GM12878 (cell line): ENCODE data around the gene DDX49. TPM values are rescaled to one million over a fixed set of nuclear protein-coding genes. Genes with fewer than 3 reads are reported as not detected.

Source experiments
- ATAC-seq: fragments of 200-7000 bp; cut with Tn5 transposase; 3 replicates; pipeline ENCODE4 v1.9.1; 2020; ENCODE audit warnings: mild to moderate bottlenecking, moderate library complexity
- BruUV-seq: library from RNA; stranded (reverse); fragments of 400-500 nt; replicated peaks from 2 replicates; lab custom pipeline; 2021; lab: Mats Ljungman, UMichigan
- CTCF ChIA-PET: fragments of 300-600 bp; sonication (Branson Sonifier 250); formaldehyde crosslinking; extraction: SDS; loops from one replicate; lab custom pipeline; 2021; ENCODE audit warnings: inconsistent platforms; lab: Yijun Ruan, JAX
- POLR2A ChIA-PET: fragments of 350-600 bp; formaldehyde crosslinking; extraction: SDS; loops from one replicate; lab custom pipeline; 2021; ENCODE audit warnings: inconsistent platforms; lab: Charles Lee
- RAD21 ChIA-PET: fragments of 300-600 bp; sonication (Branson Sonifier 250); formaldehyde crosslinking; loops from one replicate; lab custom pipeline; 2023; ENCODE audit warnings: antibody characterized with exemption; ENCODE audit not compliant: unreplicated experiment; lab: Charles Lee
- SMC1A ChIA-PET: fragments of 300-600 bp; sonication (Branson Sonifier 250); formaldehyde crosslinking; loops from one replicate; lab custom pipeline; 2023; ENCODE audit not compliant: unreplicated experiment, uncharacterized antibody; lab: Charles Lee
- DNase-seq: peaks from one replicate; pipeline ENCODE4 v3.0.0-alpha.2; 2011; ENCODE audit warnings: low read depth, low spot score
- FAIRE-seq: peaks from 3 replicates; lab custom pipeline; 2011; peaks lifted over from hg19 to GRCh38; lab: Jason Lieb, UNC
- H2AFZ ChIP-seq: 2 replicates; pipeline ENCODE4 v1.6.0; 2011; ENCODE audit warnings: low read depth, low read length, control low read depth; ENCODE audit not compliant: control insufficient read depth
- H3K27ac ChIP-seq: 2 replicates; pipeline ENCODE4 v1.5.1; 2011; ENCODE audit warnings: control low read depth; ENCODE audit not compliant: control insufficient read depth, insufficient read depth
- H3K27me3 ChIP-seq, 2 experiments: replicated peaks in 1 of 2; 2 replicates each; pipeline versions ENCODE4 v1.6.0 to v1.6.1; 2011; ENCODE audit warnings: low read length in 1 of 2; ENCODE audit not compliant: control insufficient read depth in 2 of 2, insufficient read depth in 2 of 2
- H3K36me3 ChIP-seq, 2 experiments: 2 replicates each; pipeline ENCODE4 v1.5.1; 2011; ENCODE audit warnings: low read length in 1 of 2; ENCODE audit not compliant: control insufficient read depth in 2 of 2, insufficient read depth in 2 of 2
- H3K4me1 ChIP-seq: 2 replicates; pipeline ENCODE4 v1.6.1; 2011; ENCODE audit warnings: mild to moderate bottlenecking, low read length, moderate library complexity, mixed read lengths; ENCODE audit not compliant: control insufficient read depth, insufficient read depth
- H3K4me2 ChIP-seq: 2 replicates; pipeline ENCODE4 v1.6.0; 2011; ENCODE audit warnings: control low read depth; ENCODE audit not compliant: control insufficient read depth, insufficient read depth
- H3K4me3 ChIP-seq: fragments of 200-600 bp; sonication (generic); 2 replicates; pipeline ENCODE4 v1.5.1; 2016
- H3K79me2 ChIP-seq: 2 replicates; pipeline ENCODE4 v1.6.0; 2011; ENCODE audit warnings: low read length; ENCODE audit not compliant: control insufficient read depth, insufficient read depth
- H3K9ac ChIP-seq: 2 replicates; pipeline ENCODE4 v1.8.0; 2011; ENCODE audit warnings: low read length, control low read depth, mixed read lengths; ENCODE audit not compliant: control insufficient read depth, insufficient read depth
- H3K9me3 ChIP-seq: replicated peaks from 3 replicates; pipeline ENCODE4 v1.5.1; 2011; ENCODE audit warnings: mild to moderate bottlenecking, low read length; ENCODE audit not compliant: control insufficient read depth, insufficient read depth
- H4K20me1 ChIP-seq: 2 replicates; pipeline ENCODE4 v1.6.0; 2011; ENCODE audit not compliant: control insufficient read depth, insufficient read depth
- BACH1 ChIP-seq: fragments of 450-650 bp; IDR thresholded peaks from 2 replicates; pipeline ENCODE4 v1.6.1; 2017; ENCODE audit warnings: mild to moderate bottlenecking, borderline replicate concordance
- IKZF1 ChIP-seq: fragments of 450-650 bp; conservative IDR thresholded peaks from 2 replicates; pipeline ENCODE4 v1.6.1; 2017; ENCODE audit warnings: antibody characterized with exemption, mild to moderate bottlenecking
- KAT2A ChIP-seq: conservative IDR thresholded peaks from 2 replicates; pipeline ENCODE4 v1.6.1; 2011; ENCODE audit warnings: low read depth, low read length; ENCODE audit not compliant: control insufficient read depth
- KLF5 ChIP-seq: fragments of 450-650 bp; IDR thresholded peaks from 2 replicates; pipeline ENCODE4 v1.6.1; 2014; ENCODE audit warnings: mild to moderate bottlenecking; ENCODE audit not compliant: partially characterized antibody
- MTA3 ChIP-seq: IDR thresholded peaks from 2 replicates; pipeline ENCODE4 v1.6.1; 2012; ENCODE audit warnings: low read length, inconsistent platforms, borderline replicate concordance
- NR2F1 ChIP-seq: fragments of 450-650 bp; conservative IDR thresholded peaks from 2 replicates; pipeline ENCODE4 v1.6.1; 2017; ENCODE audit warnings: mild to moderate bottlenecking
- POLR2A ChIP-seq: IDR thresholded peaks from 2 replicates; pipeline ENCODE4 v1.6.1; 2011; ENCODE audit warnings: low read depth, mild to moderate bottlenecking, low read length
- POU2F2 ChIP-seq: IDR thresholded peaks from 3 replicates; pipeline ENCODE4 v1.6.1; 2011; ENCODE audit warnings: low read depth, mild to moderate bottlenecking, low read length, borderline replicate concordance
- SP1 ChIP-seq: IDR thresholded peaks from one replicate; pipeline ENCODE4 v1.6.1; 2011; ENCODE audit warnings: low read depth, low read length
- STAT1 ChIP-seq: fragments of 450-650 bp; conservative IDR thresholded peaks from 2 replicates; pipeline ENCODE4 v1.6.1; 2014; ENCODE audit warnings: antibody characterized with exemption, mild to moderate bottlenecking
- ZNF384 ChIP-seq: IDR thresholded peaks from 2 replicates; pipeline ENCODE4 v1.6.1; 2012; ENCODE audit warnings: low read depth, mild to moderate bottlenecking, low read length, improper control_type of control experiment, borderline replicate concordance
- ZZZ3 ChIP-seq: IDR thresholded peaks from 2 replicates; pipeline ENCODE4 v1.6.1; 2011; ENCODE audit warnings: low read depth; ENCODE audit not compliant: control insufficient read depth, insufficient read length
- WGBS: methylation state at CpG from one replicate; pipeline ENCODE4 v1.1.6; 2016; ENCODE audit warnings: low lambda C conversion rate; ENCODE audit not compliant: insufficient replicate concordance, insufficient coverage; ENCODE audit errors: missing lambda C conversion rate; 5-methylcytosine and 5-hydroxymethylcytosine counted together
- in situ Hi-C: fragments of 300-500 bp; cut with MboI; formaldehyde crosslinking; loops from 9 replicates; pipeline ENCODE4 v1.14.3; 2018; ENCODE audit warnings: mixed read lengths
- intact Hi-C: fragments of 100-400 bp; cut with micrococcal nuclease; formaldehyde crosslinking; loops from one replicate; pipeline ENCODE4 v1.14.2; 2022; ENCODE audit not compliant: unreplicated experiment
- polyA plus RNA-seq, 11 experiments: library from polyadenylated mRNA; depleted of rRNA in 4 of 11; unstranded in 6 of 11; stranded (reverse) in 5 of 11; fragments of >200 nt; fragmentation: Nextera tagmentation in 4 of 11; fragmentation: Illumina TruSeq in 1 of 11; extraction: Ambion mirVana in 4 of 11; extraction: Trizol in 1 of 11; gene quantifications; 1 replicate in 1 of 11; 2 replicates in 10 of 11; pipeline versions ENCODE4 v1.2.1 to v1.2.3, GENCODE V29; 2011 to 2016; ENCODE audit warnings: inconsistent platforms in 2 of 11, missing spikeins in 2 of 11, low read depth in 1 of 11
- total RNA-seq, 4 experiments: library from RNA; depleted of rRNA in 3 of 4; stranded (reverse); fragments of >200 nt in 3 of 4; fragmentation: Illumina TruSeq in 1 of 4; extraction: Trizol in 1 of 4; gene quantifications; 2 replicates each; pipeline versions ENCODE4 v1.2.1 to v1.2.3, GENCODE V29; 2013 to 2021
- TF ChIP-seq, protein P1 (sequence below): IDR thresholded peaks from 2 replicates; pipeline ENCODE4 v1.6.1; 2012; ENCODE audit warnings: low read depth, low read length, improper control_type of control experiment
- TF ChIP-seq, protein P2 (sequence below): IDR thresholded peaks from 2 replicates; pipeline ENCODE4 v1.6.1; 2012; ENCODE audit warnings: mild to moderate bottlenecking, low read depth, low read length

Gene DDX49
- total and polyA plus RNA-seq, 10 of the 15 experiments (the other 5 are each of a cell fraction or from before 2014, with no cell fraction given): 0.58 to 102 (median 48.1) TPM

DNA sequence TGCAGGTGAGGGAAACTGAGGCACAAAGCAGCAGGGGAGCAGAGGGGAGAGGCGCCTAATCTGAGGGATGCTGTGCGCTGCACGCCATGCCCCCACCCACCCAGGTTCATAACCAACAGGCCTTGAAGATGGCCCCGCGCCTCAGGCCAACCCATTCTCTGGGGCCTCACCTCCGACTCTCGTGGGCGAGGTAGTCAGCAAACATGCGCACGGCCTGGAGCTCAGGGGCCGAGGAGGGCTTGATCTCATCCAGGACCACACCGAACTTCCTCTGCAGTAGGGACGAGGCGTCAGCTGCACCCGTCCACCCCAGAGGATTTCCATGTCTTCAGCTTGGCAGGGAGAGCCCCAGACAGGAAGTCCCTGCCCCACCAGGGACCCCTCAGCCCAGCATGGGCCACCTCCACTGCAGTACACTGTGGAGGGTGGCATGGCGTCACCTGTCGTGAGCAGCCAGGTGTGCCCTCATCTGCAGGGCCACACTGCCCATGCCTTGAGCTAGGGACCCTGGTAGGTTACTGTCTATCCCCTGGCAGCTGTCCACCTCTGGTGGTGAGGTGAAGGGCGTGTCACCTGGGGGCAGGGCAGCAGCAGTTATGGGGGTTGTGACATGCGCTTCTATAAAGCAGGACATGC, 8.6 kb upstream of the DDX49 start:
- ChIA-PET CTCF (no interaction called here), RAD21 (no interaction called here), SMC1A (no interaction called here), POLR2A (no interaction called here)
- H3K36me3 ChIP-seq: peaks cover 12 to 14% of the 10 kb centered on the region in 2 experiments
- H4K20me1 ChIP-seq: peaks cover 3% of the 10 kb centered on the region; the same call in 1 of the 2 replicates
- H3K79me2 ChIP-seq: peaks cover 15% of the 10 kb centered on the region
- DNase-seq (no peak), ATAC-seq (no peak), FAIRE-seq (no peak)
- intact Hi-C loops: no loop called here
- no peak overlapping the region for H3K27ac ChIP-seq
- no peak overlapping the region for H2AFZ ChIP-seq
- BruUV-seq: no TSS peak
- peak; percentile 49; the same call in 1 of the 2 replicates for TF ChIP-seq POLR2A
- no peak for TF ChIP-seq ZNF384
- in situ Hi-C loops: no loop called here
- H3K4me1 ChIP-seq: no peaks in the 10 kb centered on the region
- no peak overlapping the region for H3K4me2 ChIP-seq
- 99% methylated on average over 19 of the region's 19 CpGs for WGBS
- H3K4me3 ChIP-seq: no peak overlapping the region
- no peak overlapping the region for H3K9ac ChIP-seq
- H3K9me3 ChIP-seq: no peaks in the 10 kb centered on the region; the same call in 2 of the 3 replicates
- H3K27me3 ChIP-seq: no peaks in the 10 kb centered on the region

DNA sequence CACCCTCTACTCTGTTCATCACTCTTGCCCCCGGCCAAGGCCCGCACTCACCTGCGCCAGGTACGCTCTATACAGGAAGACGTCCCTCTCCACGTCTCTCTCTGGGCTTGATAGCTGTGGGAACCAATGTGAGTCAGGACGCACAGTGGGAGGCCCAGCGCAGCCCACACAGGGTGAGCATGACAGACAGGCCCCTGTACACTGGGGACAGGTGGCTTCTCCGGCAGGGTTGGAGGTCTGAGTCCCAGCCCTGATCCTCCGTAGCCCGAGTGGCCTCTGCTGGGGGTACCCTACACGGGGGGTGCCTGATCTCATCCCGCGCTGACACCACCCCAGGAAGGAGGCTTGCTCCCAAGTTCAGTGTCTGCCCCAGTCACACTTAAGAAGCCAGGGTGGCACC, 6.6 kb upstream of the DDX49 start:
- Histone ChIP-seq H3K36me3 (peaks cover 11 to 12% of the 10 kb centered on the region in 2 experiments), H3K9ac (no peak overlapping the region), H4K20me1 (peaks cover 3% of the 10 kb centered on the region; the same call in 1 of the 2 replicates), H3K4me1 (no peaks in the 10 kb centered on the region; the same call in 1 of the 2 replicates), H3K27ac (no peak overlapping the region), H3K79me2 (peaks cover 25% of the 10 kb centered on the region), H3K27me3 (no peaks in the 10 kb centered on the region), H2AFZ (no peak overlapping the region), H3K4me3 (no peak overlapping the region), H3K4me2 (no peak overlapping the region), H3K9me3 (no peaks in the 10 kb centered on the region; the same call in 2 of the 3 replicates)
- TF ChIP-seq NR2F1 (no peak), IKZF1 (no peak), KLF5 (no peak), SP1 (no peak), MTA3 (no peak), ZZZ3 (no peak), POU2F2 (no peak), BACH1 (no peak), KAT2A (no peak), STAT1 (no peak)
- TF ChIP-seq, protein P1, sequence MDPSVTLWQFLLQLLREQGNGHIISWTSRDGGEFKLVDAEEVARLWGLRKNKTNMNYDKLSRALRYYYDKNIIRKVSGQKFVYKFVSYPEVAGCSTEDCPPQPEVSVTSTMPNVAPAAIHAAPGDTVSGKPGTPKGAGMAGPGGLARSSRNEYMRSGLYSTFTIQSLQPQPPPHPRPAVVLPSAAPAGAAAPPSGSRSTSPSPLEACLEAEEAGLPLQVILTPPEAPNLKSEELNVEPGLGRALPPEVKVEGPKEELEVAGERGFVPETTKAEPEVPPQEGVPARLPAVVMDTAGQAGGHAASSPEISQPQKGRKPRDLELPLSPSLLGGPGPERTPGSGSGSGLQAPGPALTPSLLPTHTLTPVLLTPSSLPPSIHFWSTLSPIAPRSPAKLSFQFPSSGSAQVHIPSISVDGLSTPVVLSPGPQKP: no peak
- TF ChIP-seq, protein P2, sequence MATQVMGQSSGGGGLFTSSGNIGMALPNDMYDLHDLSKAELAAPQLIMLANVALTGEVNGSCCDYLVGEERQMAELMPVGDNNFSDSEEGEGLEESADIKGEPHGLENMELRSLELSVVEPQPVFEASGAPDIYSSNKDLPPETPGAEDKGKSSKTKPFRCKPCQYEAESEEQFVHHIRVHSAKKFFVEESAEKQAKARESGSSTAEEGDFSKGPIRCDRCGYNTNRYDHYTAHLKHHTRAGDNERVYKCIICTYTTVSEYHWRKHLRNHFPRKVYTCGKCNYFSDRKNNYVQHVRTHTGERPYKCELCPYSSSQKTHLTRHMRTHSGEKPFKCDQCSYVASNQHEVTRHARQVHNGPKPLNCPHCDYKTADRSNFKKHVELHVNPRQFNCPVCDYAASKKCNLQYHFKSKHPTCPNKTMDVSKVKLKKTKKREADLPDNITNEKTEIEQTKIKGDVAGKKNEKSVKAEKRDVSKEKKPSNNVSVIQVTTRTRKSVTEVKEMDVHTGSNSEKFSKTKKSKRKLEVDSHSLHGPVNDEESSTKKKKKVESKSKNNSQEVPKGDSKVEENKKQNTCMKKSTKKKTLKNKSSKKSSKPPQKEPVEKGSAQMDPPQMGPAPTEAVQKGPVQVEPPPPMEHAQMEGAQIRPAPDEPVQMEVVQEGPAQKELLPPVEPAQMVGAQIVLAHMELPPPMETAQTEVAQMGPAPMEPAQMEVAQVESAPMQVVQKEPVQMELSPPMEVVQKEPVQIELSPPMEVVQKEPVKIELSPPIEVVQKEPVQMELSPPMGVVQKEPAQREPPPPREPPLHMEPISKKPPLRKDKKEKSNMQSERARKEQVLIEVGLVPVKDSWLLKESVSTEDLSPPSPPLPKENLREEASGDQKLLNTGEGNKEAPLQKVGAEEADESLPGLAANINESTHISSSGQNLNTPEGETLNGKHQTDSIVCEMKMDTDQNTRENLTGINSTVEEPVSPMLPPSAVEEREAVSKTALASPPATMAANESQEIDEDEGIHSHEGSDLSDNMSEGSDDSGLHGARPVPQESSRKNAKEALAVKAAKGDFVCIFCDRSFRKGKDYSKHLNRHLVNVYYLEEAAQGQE: no peak
- FAIRE-seq (no peak), DNase-seq (no peak), ATAC-seq (no peak)
- RAD21 ChIA-PET: no interaction called here
- CTCF ChIA-PET: no interaction called here
- 98% methylated on average over 14 of the region's 14 CpGs for WGBS
- intact Hi-C loops (no loop called here), in situ Hi-C loops (no loop called here)
- POLR2A ChIA-PET: no interaction called here
- BruUV-seq: no TSS peak
- SMC1A ChIA-PET: no interaction called here
